ENCODE results near the gene HPSE. TPM values are rescaled to one million over a fixed set of nuclear protein-coding genes. Genes with fewer than 3 reads are reported as not detected.
"Not testable (repeated sequence)": the region's sequence is repeated elsewhere in the genome, so short reads cannot be mapped to it uniquely, and the experiment has no call there.

The HPSE gene
- total RNA-seq, 1 donor from 2014 or later, result 2.7 TPM

GRCh38 chr4:83283181-83283580 lies 51.5 kb downstream of the HPSE start:
- DNase-seq (ENCODE audit: low read depth), result no peak

GRCh38 chr4:83282049-83282535 lies 52.6 kb downstream of the HPSE start:
- peak; percentile 66 for DNase-seq (ENCODE audit: low read depth)

GRCh38 chr4:83281307-83281706 lies 53.3 kb downstream of the HPSE start:
- no peak for DNase-seq (ENCODE audit: low read depth)

- DNase-seq (ENCODE audit: low read depth), result no peak
Observed at GRCh38 chr4:83276299-83277040, 58.2 kb downstream of the HPSE start.

GRCh38 chr4:83273926-83274325 lies 60.7 kb downstream of the HPSE start:
- not testable (repeated sequence) for DNase-seq (ENCODE audit: low read depth)

GRCh38 chr4:83272900-83273299 lies 61.7 kb downstream of the HPSE start:
- DNase-seq (ENCODE audit: low read depth), result no peak

DNA sequence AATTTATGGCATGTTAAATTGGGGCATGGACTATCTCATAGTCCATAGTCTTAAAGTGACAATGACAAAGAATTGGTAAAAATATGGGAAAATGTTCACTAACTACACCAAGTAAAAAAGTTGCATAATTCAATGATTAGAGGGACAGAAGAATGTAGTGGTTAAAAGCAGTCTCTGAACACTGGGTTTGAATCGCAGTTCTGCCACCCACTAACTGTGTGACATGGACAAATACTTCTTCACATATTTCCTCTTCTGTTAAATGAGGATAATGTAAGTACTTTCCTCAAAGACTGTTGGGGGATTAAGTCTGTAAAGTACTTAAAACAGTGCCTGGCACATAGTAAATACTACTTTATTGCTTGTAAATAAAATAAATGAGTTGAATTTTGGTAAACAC lies 65.4 kb downstream of the HPSE start:
- peak; percentile 23 for DNase-seq (ENCODE audit: low read depth)

GRCh38 chr4:83268491-83268890 lies 66.2 kb downstream of the HPSE start:
- DNase-seq (ENCODE audit: low read depth), result peak; percentile 12

GRCh38 chr4:83267830-83268475 lies 66.7 kb downstream of the HPSE start:
- no peak for DNase-seq (ENCODE audit: low read depth)

DNA sequence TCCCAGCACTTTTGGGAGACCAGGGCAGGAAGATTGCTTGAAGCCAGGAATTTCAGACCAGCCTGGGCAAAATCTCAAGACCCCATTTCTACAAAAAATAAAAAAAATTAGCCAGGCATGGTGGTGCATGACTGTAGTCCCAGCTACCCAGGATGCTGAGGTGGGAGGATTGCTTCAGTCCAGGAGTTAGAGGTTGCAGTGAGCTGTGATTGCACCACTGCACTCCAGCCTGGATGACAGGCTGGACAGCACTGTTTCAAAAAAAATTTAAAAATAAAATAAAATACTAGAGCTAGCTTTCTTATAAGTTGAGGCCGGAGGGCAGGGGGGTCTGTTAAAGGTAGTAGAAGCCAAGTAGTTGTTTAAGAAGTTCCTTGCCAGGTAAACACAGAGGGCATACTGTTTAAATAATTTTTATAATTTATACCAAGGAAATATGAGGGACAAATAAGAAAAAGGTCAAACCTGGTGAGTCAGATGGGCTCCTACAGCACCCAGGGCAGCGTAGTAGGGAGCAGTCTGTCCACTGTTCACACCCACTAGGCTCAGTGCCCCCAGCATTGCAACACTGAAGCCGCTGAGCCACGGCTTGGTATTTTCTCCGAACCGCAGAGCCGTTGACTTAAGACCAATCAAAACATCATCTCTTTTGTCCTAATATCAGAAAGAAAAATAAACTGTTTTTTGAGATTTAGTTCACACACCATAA lies 67.4 kb downstream of the HPSE start:
- peak; percentile 77 for DNase-seq (ENCODE audit: low read depth)

- no peak for DNase-seq (ENCODE audit: low read depth)
Observed at GRCh38 chr4:83266689-83267088, 68.0 kb downstream of the HPSE start.

DNA sequence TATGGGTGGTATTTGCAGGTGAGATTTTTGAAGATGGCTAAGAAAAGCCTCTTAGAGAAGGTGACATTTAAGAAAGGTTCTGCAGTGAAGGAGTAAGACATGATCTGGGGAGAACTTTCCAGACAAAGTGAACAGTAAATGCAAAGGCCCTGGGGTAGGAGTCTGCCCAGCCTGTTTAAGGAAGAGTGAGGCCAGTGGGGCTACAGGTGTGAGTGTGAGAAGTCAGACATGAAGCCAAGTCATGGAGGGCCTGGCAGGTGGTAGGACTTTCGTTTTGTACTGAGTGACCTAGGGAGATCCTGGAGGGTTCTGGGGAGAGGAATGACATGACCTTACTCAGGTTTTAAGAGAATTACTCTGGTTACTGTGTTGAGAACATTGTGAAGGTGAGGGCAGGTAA lies 71.5 kb downstream of the HPSE start:
- no peak for DNase-seq (ENCODE audit: low read depth)

DNA sequence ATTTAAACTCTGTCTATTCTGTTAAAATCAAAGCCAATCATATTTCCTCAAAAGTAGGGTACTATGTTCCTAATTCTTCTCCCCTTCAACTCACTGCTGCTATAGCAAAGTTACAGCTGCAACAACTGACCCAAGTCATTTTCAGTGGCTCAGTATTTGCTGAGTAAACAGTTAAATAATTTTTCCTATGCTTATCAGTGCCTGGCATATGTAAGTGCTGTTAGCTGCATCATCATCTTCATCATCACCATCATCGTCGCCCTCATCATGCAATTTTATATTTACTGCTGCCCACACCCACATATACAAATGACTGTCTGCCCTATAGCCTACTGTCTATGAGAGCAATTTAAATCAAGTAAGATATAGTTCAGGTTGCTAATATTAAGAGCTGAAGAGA lies 72.0 kb downstream of the HPSE start:
- DNase-seq (ENCODE audit: low read depth), result no peak

DNA sequence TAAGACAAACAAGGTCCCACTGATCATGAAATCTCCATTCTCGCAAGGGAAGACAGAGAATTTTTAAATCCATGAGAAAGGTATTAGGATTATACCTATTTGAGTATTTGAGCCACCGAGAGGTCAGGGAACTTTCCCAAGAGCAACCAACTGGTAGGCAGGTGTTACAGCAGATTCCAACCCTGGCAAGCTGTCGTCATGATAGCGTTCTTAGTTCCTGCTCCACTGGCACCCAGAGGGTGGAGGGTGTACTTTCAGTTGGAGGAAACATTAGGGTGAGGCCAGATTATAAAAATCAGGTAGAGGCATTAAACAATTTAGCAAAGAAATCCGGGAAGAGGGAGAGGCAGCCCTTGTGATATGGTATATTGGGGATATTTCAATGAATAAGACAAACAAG lies 73.3 kb downstream of the HPSE start:
- DNase-seq (ENCODE audit: low read depth), result no peak

DNA sequence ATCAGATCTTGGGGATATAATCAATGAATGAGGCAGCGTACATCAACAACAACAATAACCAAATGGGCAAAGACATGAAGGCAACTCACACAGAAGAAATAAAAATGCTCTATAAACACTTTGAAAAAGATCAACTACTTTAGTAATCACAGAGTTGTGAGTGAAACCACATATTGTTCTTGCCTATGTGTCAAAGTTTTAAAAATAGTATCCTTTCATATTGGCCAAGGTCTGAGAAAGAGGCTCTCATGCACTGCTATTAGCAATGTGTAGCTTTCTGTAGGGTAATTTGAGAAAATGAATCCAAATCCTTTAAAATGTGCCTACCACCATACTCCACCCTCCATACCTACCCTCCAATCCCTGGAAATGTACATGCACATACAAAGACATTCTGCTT lies 75.1 kb downstream of the HPSE start:
- no peak for DNase-seq (ENCODE audit: low read depth)

DNA sequence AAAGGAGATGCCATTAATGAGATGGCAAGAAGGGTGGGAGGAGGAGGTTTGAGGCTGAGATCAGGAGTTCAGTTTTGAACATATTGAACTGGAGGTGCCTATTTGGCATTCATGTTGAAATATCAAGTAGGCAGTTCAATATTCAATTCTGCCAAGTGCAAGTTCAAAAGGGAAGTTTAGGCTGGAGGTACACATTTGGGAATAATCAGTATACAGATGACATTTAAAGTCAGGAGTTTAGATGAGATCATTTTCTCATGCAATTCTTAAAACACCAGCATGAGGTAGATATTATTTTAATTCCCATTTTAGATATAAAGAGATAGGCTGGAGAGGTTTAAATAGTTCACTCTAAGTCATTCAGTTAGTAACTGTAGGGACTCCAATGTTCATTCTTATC lies 76.2 kb downstream of the HPSE start:
- DNase-seq (ENCODE audit: low read depth), result no peak

DNA sequence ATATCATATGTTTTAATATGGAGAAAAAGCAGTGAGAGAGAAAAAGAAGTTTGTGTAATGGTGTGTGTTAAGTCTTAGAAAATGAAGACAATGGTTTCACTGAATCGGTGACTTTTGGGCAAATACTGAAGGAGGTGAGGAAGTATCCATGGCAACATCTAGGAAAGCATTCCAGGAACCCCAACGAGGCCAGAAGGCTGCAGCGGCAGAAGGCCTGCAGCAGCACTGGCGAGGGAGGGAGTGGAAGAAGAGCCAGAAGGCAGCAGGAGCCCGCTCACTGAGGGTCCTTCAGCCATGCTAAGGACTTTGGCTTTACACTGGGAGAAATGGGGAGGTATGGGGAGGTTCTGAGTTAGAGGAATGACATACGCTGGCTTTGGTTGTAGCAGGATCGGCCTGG lies 76.8 kb downstream of the HPSE start:
- no peak for DNase-seq (ENCODE audit: low read depth)

GRCh38 chr4:83255584-83255983 lies 79.1 kb downstream of the HPSE start:
- DNase-seq (ENCODE audit: low read depth), result peak; percentile 90

DNA sequence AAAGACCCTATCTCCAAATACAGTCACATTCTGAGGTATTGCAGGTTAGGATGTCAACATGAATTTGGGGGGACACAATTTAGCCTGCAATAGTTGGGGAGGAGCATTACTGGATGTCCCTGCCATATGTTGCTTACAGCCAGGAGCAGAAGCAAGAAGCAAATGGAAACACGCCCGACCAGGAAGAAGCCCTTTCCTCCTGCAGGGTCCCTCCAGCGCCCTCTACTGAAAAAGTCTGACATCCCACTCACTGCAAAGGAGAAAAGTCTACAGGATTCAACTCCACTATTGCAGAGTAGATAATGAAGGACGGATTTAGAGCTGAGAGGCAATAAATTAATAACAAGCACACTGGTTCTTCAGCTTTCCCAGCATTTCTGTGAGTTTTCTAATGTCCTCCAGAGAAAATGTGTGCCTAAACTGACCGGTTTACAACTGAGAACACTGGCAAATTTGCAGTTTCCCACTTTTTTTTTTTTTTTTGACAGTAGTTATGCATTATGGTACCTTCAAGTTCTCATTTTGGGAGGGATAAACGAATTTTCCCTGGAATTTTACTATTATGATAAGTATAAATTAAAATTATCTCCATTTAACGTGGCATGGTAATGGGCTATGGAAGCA lies 81.8 kb downstream of the HPSE start:
- DNase-seq (ENCODE audit: low read depth), result peak; percentile 67

- DNase-seq (ENCODE audit: low read depth), result no peak
Observed at GRCh38 chr4:83251447-83251830, 83.2 kb downstream of the HPSE start.

DNA sequence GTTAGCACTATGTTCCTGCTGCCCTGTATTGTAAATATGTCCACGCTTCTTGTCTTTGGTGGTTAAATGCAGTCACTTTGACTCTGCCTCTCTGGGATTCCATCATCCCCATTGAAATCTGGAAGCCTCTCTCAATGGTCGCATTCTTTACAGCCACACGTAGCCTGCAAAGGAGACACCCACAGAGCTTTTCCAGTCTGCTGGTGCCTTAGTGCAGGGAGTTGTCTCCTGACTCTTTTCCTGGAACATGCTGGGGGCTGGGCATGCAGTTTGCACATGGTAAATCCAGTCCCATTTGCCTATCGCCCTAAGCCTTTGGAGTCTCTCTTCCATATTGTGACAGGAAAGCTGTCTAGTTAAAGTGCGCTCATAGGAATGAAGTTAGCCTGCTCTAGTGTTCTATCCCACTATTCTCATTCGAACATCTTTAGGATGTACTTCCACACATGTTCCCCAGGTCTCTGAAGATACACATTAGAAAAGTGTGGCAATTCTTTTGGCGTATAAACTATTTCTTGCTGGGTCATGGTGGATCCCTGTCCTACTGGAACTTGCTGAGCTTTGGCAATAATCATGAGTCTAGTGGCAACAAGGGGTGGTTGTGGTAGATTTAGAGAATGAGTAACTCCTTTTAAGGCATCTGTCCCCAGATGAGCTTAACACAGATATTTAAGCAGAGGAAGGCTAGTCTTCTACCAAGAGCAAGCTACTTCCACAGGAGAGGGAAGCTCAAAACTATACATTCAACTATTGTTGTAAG lies 83.8 kb downstream of the HPSE start:
- peak; percentile 41 for DNase-seq (ENCODE audit: low read depth)

- DNase-seq (ENCODE audit: low read depth), result peak; percentile 32
Observed at GRCh38 chr4:83248486-83248885, 86.2 kb downstream of the HPSE start.

All from renal cortical epithelial cell (primary cell).